GM18499 (cell line): Measurements from ENCODE around the gene DBT.
"Not testable (repeated sequence)": the region's sequence is repeated elsewhere in the genome, so short reads cannot be mapped to it uniquely, and the experiment has no call there.

Experiments
- ATAC-seq: cut with Tn5 transposase; IDR thresholded peaks from one replicate; pipeline ENCODE4 v1.9.1; 2021; ENCODE audit warnings: moderate number of reproducible peaks; ENCODE audit not compliant: insufficient read depth, unreplicated experiment

Gene DBT

DNA sequence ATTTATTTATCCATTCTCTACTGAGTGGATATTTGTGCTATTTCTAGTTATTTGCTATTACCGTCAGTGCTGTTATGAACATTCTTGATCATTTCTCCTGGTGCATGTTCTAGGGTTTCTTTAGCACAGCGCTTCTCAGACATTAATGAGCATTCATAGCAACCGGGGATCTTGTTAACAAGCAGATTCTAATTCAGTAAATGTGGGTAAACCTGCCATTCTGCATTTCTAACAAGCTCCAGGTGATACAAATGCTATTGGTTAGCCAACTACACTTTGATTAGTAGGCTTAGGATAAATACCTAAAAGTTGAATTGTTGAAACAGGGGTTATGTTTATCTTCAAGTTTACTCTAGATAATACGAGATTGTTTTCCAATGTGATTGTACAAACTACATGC is 3.3 kb upstream of the DBT start:
- ATAC-seq = no peak

- ATAC-seq = no peak
Measured at GRCh38 chr1:100250807-100251206, 1.2 kb upstream of the DBT start.

DNA sequence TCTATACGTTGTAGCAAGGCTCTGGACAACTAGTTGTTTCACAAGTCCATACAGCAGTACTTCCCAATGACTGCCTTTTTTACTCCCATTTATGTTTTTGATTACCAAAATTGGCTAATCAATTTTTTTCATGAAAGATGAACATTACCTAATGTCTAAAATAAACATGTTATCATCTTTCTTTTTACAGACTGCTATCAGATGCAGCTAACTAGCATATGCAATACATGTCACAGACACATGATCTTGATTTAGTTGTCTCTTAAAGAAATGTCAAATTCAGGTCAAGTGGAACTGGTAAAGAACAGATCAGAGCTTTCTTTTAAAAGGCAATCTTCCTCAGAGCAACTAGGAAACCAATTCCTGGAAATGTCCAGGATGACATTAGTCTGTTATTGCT is 630 bp upstream of the DBT start:
- ATAC-seq = no peak

DNA sequence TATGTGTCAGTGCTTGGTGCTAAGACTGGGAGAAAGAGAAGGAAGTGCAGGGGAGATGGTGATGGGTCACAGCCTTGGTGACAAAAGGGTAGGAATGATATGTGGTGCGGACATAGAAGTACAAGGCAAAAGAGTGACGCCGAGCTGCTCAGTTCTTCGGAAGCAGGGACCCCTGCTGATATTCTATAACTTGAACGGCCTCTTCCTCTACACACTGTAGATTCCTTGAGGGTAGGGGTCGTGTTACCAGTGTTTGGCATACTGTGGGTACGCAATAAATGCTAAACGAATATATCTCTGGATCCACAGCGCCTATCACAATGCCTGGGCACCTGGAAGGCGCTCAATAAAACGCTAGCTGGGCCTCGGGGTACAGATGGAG is 488 bp downstream of the DBT start:
- no peak for ATAC-seq

DNA sequence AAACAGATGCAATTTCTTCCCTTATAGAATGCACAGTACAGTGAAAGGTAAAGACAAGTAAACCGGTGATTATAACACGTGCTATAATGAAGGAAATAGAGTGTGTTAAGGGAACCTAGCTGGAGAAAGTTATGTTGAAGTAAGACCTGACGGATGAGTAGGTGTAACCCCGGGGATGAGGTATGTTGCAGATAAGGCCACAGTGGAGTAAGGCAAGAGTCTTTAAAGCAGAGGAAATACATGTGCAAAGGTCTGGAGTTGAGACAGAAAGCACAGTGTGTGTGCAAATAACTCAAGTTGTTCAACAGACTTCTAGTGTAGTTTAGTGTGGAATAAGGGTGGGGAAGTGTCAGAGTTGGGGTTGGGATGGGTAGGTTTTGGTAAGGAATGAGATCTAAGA is 2.9 kb downstream of the DBT start:
- ATAC-seq = no peak

DNA sequence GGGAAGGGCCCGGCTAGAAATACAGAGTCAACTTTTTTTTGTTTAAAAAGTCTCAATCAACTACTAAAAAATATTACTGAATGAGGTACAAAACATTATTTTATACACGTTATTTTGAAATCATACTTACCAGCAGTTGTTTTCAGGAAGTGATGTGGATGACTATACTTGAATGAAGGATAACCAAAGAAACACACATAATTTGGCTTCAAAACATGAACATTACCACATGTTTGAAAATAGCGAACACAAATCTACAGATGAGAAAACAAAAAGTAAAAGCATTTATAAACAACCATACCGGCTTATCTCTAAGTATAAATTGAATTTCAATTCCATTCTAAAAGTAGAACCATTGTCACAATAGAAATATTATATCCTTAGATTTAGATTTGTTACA is 9.0 kb downstream of the DBT start:
- no peak for ATAC-seq

DNA sequence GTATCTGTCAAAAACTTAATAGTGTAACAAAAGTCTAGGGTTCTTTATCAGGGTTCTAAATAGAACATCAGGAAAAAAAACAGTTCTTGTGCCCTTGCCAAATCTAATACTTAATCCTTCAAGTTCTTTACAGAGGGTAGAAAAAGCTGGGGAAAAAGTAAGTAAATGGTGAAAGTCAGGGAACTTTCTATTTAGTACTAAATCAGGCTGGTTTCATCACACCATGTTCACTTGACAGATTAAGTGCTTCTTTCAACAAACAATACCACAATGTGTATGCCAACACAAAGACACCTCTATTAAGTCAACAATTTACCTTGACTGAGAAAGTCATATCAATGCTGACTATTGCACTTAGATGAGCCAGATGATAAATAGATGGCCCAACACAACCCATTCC is 9.7 kb downstream of the DBT start:
- no peak for ATAC-seq

- ATAC-seq = no peak
Measured at GRCh38 chr1:100237091-100237490, 12.5 kb downstream of the DBT start.

GRCh38 chr1:100234432-100234831 is 15.2 kb downstream of the DBT start:
- ATAC-seq = no peak

DNA sequence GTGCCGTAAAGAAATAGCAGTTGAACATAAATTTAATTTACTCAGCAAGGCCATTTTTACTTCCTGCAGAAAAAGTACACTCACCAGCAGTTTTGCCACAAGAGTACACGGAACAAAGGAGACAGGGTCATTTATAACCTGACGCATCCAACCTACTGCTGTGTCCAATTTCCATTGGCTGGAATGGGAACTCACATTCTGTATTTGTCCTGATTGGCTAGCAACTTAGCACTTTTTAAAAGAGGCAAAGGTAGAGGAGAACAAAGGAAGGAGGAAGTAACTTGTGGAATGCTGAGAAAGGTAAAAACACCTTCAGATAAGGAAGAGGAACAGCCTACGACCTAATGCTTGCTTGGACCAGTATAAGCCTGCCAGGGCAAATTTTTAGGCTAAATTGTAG is 16.1 kb downstream of the DBT start:
- ATAC-seq = not testable (repeated sequence)

- ATAC-seq = no peak
Measured at GRCh38 chr1:100232156-100232555, 17.5 kb downstream of the DBT start.

GRCh38 chr1:100231721-100232120 is 17.9 kb downstream of the DBT start:
- no peak for ATAC-seq

DNA sequence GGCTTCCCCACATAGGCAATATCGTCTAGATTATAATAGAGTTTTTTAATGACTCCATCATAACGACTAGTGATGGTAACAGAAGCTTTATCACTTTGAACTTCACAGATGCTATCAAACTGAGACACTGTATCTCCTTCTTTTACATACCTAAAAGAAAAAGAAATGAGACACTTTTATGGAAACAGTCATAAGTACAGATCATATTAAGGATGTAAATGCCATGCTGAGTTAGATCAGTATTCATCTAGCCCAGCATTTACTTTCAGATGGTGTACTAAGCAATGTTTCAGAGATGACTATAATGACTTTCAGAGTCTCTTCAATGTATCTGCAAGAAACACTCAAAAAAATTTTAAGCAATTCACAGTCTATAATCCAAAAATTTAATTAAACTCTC is 18.9 kb downstream of the DBT start:
- no peak for ATAC-seq

GRCh38 chr1:100229681-100230443 is 19.8 kb downstream of the DBT start:
- no peak for ATAC-seq

GRCh38 chr1:100222428-100222827 is 27.2 kb downstream of the DBT start:
- ATAC-seq = no peak

- no peak for ATAC-seq
Measured at GRCh38 chr1:100219883-100220282, 29.8 kb downstream of the DBT start.

DNA sequence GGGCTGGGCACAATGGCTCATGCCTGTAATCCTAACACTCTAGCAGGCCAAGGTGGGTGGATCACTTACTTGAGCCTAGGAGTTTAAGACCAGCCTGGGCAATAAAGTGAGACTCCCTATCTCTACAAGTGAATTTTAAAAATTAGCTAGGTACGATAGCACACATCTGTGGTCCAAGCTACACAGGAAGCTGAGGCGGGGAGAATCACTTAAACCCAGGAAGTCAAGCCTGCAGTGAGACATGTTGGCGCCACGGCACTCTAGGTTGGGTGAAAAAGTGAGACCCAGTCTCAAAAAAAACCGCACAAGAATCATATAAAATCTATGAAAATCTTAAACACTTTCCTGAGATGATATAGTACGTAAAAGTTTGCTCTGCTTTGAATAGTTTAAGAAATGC is 30.2 kb downstream of the DBT start:
- ATAC-seq = no peak

DNA sequence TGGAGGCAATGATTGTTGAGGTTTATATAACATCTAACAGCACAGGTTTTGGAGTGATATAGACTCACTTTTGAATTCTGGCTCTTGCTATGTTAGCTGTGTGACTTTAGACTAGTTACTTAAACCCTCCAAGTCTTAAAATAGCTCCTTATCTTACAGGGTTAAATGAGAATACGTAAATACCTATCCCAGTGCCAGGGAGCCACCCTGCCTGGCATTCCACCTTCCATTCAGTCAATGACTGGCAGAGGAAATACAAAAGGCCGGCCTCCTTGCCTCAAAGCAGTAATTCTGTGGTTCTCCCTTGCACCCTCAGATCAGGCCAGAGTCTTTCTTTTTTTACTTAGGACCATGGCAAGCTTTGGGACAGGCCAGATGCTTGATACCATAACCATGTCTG is 31.8 kb downstream of the DBT start:
- ATAC-seq = no peak

- no peak for ATAC-seq
Measured at GRCh38 chr1:100215101-100215500, 34.5 kb downstream of the DBT start.

DNA sequence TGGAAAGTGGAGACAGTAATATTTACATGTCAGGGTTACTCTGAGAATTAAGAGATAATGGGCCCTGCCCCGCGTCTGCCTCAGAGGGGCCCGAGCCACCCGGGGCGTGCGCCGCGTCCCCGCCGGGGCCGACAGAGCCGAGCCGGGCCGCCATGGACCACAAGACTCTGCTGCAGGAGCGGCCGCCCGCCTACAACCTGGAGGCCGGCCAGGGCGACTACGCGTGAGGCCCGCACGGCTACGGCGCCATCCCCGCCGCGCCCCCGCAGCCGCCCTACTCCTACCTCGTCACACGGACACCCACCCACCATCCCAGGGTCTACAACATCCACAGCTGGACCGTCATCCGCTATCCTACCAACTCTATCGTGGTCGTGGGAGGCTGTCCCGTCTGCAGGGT is 36.5 kb downstream of the DBT start:
- ATAC-seq = no peak

DNA sequence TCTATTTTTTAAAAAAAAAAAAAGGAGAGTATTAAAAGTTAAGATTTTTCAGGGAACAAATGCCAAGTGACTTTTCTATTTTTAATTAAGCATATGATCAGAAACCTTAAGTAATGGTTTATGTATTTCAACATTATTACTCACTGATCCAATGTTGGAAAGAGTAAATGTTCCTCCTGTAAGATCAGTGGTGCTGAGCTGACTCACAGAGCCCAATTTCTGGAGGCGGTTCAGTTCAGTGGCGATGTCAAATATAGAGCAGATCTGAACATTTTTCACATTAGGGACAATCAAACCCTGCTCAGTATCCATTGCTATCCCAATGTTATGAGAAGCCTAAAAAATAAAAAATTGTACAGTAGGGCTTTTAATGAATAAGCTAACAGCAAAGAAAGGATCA is 43.3 kb downstream of the DBT start:
- ATAC-seq = no peak

DNA sequence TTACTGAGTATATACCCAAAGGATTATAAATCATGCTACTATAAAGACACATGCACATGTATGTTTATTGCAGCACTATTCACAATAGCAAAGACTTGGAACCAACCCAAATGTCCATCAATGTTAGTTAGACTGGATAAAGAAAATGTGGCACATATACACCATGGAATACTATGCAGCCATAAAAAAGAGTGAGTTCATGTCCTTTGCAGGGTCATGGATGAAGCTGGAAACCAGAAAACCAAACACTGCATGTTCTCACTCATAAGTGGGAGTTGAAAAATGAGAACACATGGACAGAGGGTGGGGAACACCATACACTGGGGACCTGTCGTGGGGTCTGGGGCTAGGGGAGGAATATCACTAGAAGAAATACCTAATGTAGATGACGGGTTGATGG is 44.0 kb downstream of the DBT start:
- not testable (repeated sequence) for ATAC-seq

DNA sequence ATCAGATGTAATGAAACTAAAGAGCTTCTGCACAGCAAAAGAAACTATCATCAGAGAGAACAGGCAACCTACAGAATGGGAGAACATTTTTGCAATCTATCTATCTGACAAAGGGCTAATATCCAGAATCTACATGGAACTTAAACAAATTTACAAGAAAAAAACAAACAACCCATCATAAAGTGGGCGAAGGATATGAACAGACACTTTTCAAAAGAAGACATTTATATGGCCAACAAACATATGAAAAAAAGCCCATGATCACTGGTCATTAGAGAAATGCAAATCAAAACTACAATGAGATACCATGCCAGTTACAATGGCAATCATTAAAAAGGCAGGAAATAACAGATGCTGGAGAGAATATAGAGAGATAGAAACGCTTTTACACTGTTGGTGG is 44.5 kb downstream of the DBT start:
- ATAC-seq = not testable (repeated sequence)
